IPS-15b (cell line): ENCODE results near the gene CYP8B1.

Source experiments
- H3K27me3 ChIP-seq: one replicate; pipeline ENCODE4 v1.6.1; 2013; ENCODE audit warnings: low read length; ENCODE audit not compliant: control insufficient read depth, insufficient read depth
- H3K36me3 ChIP-seq: one replicate; pipeline ENCODE4 v1.6.1; 2013; ENCODE audit warnings: low read length; ENCODE audit not compliant: control insufficient read depth, insufficient read depth
- H3K4me1 ChIP-seq: one replicate; pipeline ENCODE4 v1.6.1; 2013; ENCODE audit warnings: mild to moderate bottlenecking, low read length; ENCODE audit not compliant: control insufficient read depth, insufficient read depth
- H3K4me3 ChIP-seq: one replicate; pipeline ENCODE4 v1.5.1; 2013; ENCODE audit warnings: low read depth, low read length
- H3K9ac ChIP-seq: one replicate; pipeline ENCODE4 v1.6.1; 2013; ENCODE audit warnings: low read depth, mild to moderate bottlenecking, low read length
- H3K9me3 ChIP-seq: one replicate; pipeline ENCODE4 v1.6.1; 2013; ENCODE audit warnings: mild to moderate bottlenecking, low read length; ENCODE audit not compliant: control insufficient read depth, insufficient read depth

The CYP8B1 gene

DNA sequence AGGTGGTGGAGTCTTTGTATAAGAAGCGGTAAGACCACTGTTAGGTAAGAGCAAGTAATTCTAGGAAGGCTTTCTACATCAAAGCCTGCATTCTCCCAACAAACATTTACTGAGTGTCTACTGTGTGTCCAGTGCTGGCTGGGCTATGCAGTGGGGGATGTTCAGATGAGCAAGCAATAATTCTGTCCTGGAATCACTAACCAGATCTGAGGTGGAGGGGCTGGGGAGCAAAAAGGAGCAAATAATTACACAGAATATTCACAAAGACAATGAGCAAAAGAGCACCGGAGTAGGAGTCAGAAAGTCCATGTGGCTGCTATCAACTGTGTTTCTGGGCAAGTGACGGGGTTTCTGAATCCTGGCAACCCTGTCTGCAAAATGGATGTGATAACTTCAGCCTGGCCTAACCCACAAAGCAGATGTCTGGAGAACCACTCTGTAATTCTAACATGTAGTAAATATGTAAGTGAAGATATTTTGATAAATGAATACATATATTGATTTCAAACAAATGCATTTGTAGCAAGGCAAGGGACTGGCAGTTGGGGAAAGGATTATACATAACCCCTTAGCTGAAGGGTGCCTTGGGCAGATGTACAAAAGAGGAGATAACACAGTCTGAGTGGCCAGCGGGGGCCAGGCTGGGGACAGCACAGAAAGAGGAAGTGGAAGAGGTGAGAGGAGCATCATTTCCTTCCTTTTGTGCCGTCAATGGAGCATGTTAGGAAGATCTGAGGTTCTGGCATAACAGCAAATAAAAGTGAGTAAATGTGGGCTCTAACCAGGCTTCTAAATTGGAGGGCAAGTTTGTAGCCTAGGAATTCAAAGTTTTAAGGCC, 28.8 kb downstream of the CYP8B1 start:
- no peaks in the 10 kb centered on the region for H3K4me1 ChIP-seq
- no peaks in the 10 kb centered on the region for H3K36me3 ChIP-seq
- no peaks in the 10 kb centered on the region for H3K9me3 ChIP-seq
- H3K4me3 ChIP-seq: no peak overlapping the region
- H3K9ac ChIP-seq: no peak overlapping the region
- H3K27me3 ChIP-seq: no peaks in the 10 kb centered on the region

- H3K9me3 ChIP-seq: no peaks in the 10 kb centered on the region
- no peaks in the 10 kb centered on the region for H3K27me3 ChIP-seq
- H3K9ac ChIP-seq: no peak overlapping the region
- no peaks in the 10 kb centered on the region for H3K4me1 ChIP-seq
- H3K4me3 ChIP-seq: no peak overlapping the region
- no peaks in the 10 kb centered on the region for H3K36me3 ChIP-seq
These were observed 30.9 kb downstream of the CYP8B1 start for GRCh38 chr3:42844815-42845214.

GRCh38 chr3:42844412-42844713, 31.3 kb downstream of the CYP8B1 start:
- no peak overlapping the region for H3K4me3 ChIP-seq
- H3K36me3 ChIP-seq: no peaks in the 10 kb centered on the region
- H3K27me3 ChIP-seq: no peaks in the 10 kb centered on the region
- no peaks in the 10 kb centered on the region for H3K4me1 ChIP-seq
- no peak overlapping the region for H3K9ac ChIP-seq
- no peaks in the 10 kb centered on the region for H3K9me3 ChIP-seq

GRCh38 chr3:42843713-42844411, 31.8 kb downstream of the CYP8B1 start:
- no peaks in the 10 kb centered on the region for H3K4me1 ChIP-seq
- no peaks in the 10 kb centered on the region for H3K36me3 ChIP-seq
- H3K9ac ChIP-seq: no peak overlapping the region
- no peaks in the 10 kb centered on the region for H3K27me3 ChIP-seq
- no peak overlapping the region for H3K4me3 ChIP-seq
- H3K9me3 ChIP-seq: no peaks in the 10 kb centered on the region

GRCh38 chr3:42841332-42841731, 34.3 kb downstream of the CYP8B1 start:
- Histone ChIP-seq H3K36me3 (no peaks in the 10 kb centered on the region), H3K4me1 (no peaks in the 10 kb centered on the region), H3K4me3 (no peak overlapping the region), H3K9ac (no peak overlapping the region), H3K9me3 (no peaks in the 10 kb centered on the region), H3K27me3 (no peaks in the 10 kb centered on the region)

DNA sequence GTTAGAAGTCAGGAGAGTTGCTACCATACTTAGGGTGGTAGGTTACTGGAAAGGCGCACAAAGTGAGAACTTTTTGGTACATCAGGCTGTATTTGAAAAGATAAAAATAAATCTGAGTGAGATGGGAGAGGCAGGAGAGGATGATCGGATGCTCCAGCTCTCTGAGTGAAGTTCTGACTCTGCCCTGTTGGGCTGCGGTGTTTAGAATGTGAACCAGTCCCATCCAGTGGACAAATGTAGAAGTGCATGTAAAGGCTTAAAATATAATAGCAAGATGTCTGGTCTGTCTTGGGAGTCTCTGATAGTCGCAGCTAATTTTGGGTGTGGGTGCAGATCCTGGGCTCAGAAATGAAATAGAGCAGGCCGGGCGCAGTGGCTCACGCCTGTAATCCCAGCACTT, 36.1 kb downstream of the CYP8B1 start:
- Histone ChIP-seq H3K27me3 (no peaks in the 10 kb centered on the region), H3K9ac (no peak overlapping the region), H3K4me1 (no peaks in the 10 kb centered on the region), H3K4me3 (no peak overlapping the region), H3K9me3 (no peaks in the 10 kb centered on the region), H3K36me3 (no peaks in the 10 kb centered on the region)

DNA sequence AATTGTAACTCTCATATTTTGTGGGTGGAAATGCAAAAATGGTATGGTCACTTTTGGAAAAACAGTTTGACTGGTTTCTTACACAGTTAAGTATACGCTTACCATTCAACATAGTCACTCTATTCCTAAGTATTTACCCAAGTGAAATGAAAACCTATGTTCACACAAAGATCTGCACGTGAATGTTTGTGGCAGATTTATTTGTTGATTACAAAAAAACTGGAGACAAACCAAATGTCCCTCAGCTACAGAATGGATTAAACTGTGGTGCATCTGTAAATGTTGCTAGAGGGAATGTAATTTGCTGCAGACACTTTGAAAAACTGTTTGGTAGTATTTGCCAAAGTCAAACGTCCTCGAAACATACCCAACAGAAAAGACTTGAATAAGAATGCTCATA, 37.1 kb downstream of the CYP8B1 start:
- H3K9me3 ChIP-seq: no peaks in the 10 kb centered on the region
- no peaks in the 10 kb centered on the region for H3K27me3 ChIP-seq
- H3K36me3 ChIP-seq: no peaks in the 10 kb centered on the region
- no peak overlapping the region for H3K9ac ChIP-seq
- no peaks in the 10 kb centered on the region for H3K4me1 ChIP-seq
- no peak overlapping the region for H3K4me3 ChIP-seq

DNA sequence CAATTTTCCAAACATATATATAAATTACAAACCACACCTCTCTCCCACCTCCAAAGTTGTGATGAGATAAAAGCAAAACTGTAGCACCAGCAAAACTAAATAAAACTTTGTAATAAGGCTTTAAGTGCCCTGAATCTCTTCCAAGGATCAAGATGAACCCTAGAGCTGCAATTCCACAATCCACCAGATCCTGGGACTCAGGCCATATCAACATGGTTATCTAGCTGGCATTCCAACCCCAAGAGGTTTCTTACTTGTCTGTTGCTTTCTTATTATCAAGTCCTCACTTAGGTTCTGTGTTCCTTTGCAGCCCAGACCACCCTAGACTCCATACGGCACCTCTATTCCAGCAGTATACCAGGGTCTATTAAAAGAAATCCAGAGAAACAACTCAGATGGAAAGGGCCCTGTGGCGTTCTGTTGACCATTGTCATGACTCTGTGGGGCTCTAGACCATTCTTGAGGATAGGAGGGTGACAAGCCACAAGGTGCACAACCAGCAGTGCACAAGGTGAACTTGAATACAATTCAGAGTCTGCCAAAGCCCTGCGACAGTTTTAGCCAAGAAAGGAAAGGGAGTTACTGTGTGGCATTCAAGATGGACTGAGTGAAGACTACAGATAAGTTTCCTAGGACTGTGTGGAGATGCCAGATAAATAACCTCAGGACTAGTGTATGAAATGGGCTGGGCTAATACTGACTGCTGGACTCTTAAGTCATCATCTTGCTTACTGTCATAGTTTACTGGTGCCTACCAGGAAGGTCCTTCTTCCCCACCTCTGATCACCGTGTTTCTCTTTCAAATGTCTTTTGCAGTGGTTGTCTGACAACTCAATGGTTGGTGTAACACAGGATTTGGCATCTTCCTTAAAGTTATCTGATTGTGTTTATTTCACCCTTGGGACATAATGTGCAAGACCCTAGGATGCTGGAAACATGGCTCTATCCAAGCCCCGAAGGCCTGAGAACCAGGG, 39.2 kb downstream of the CYP8B1 start:
- Histone ChIP-seq H3K9ac (no peak overlapping the region), H3K36me3 (no peaks in the 10 kb centered on the region), H3K4me1 (no peaks in the 10 kb centered on the region), H3K27me3 (no peaks in the 10 kb centered on the region), H3K4me3 (no peak overlapping the region), H3K9me3 (no peaks in the 10 kb centered on the region)

DNA sequence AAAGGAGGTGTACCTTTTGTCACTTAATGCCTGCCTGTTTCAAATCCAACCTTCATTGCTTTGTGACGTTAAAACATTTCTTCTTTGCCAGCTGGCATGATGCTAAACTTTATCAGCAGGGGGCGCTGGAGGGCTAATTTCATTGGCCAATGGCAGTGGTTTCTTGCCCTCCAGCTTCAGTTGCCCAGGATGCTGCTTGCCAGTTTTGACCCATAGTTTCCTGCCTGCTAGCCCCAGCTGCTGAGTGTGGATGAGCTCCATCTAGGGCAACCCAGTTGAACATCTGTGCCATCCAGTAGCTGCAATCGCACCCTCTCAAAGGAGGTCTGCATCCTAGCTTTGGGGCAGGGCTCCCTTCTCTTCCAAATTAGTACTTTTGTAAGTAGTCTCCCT, 44.4 kb downstream of the CYP8B1 start:
- H3K9ac ChIP-seq: no peak overlapping the region
- H3K4me3 ChIP-seq: no peak overlapping the region
- H3K4me1 ChIP-seq: no peaks in the 10 kb centered on the region

GRCh38 chr3:42830437-42831320, 45.0 kb downstream of the CYP8B1 start:
- Histone ChIP-seq H3K36me3 (no peaks in the 10 kb centered on the region), H3K4me3 (no peak overlapping the region), H3K4me1 (no peaks in the 10 kb centered on the region), H3K27me3 (no peaks in the 10 kb centered on the region), H3K9ac (no peak overlapping the region), H3K9me3 (no peaks in the 10 kb centered on the region)

More for the DNA sequence above, 44.4 kb downstream of the CYP8B1 start:
- Histone ChIP-seq H3K27me3 (no peaks in the 10 kb centered on the region), H3K9me3 (no peaks in the 10 kb centered on the region), H3K36me3 (no peaks in the 10 kb centered on the region)
